ENCODE data around the gene HMX2. TPM values are rescaled to one million over a fixed set of nuclear protein-coding genes. Genes with fewer than 3 reads are reported as not detected.

HMX2 gene
- total and polyA plus RNA-seq, 2 donors (not counting 1 experiment from before 2014, with no cell fraction given): not detected

DNA sequence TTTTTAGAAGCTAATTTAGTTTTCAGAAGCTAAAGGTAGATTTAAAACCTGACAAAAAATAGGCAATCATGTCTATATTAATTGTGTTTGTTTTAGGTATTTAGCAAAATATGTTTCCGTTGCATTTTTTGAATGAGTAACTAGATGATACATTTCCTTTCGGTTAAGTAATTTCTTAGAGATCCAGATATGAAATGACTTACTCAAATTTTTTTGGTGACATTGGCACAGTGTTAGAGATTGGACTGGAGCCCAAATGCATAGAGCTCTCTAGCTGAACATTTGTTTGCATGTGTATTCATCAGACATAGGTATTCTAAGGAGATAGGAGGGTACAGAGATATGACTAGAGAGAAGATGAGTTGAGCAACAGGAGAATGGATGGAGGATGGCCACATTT is 8.1 kb downstream of the HMX2 start:
- H3K27ac ChIP-seq (ENCODE audit: insufficient read depth, low read length): no peak overlapping the region
- H3K79me2 ChIP-seq (ENCODE audit: control insufficient read depth, insufficient read depth, low read length): peaks cover 68% of the 10 kb centered on the region
- H4K20me1 ChIP-seq (ENCODE audit: control insufficient read depth, extremely low read depth, insufficient read depth, low read length): peaks cover 2% of the 10 kb centered on the region
- TF ChIP-seq, protein P1, sequence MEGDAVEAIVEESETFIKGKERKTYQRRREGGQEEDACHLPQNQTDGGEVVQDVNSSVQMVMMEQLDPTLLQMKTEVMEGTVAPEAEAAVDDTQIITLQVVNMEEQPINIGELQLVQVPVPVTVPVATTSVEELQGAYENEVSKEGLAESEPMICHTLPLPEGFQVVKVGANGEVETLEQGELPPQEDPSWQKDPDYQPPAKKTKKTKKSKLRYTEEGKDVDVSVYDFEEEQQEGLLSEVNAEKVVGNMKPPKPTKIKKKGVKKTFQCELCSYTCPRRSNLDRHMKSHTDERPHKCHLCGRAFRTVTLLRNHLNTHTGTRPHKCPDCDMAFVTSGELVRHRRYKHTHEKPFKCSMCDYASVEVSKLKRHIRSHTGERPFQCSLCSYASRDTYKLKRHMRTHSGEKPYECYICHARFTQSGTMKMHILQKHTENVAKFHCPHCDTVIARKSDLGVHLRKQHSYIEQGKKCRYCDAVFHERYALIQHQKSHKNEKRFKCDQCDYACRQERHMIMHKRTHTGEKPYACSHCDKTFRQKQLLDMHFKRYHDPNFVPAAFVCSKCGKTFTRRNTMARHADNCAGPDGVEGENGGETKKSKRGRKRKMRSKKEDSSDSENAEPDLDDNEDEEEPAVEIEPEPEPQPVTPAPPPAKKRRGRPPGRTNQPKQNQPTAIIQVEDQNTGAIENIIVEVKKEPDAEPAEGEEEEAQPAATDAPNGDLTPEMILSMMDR (conservative IDR thresholded peaks at IDR 0.05 in 1 of 2, IDR thresholded peaks at IDR 0.05 in 1 of 2; ENCODE audit: low read depth in 1 of 2, low read length in 2 of 2): no peak
- no peak for TF ChIP-seq EZH2 (IDR thresholded peaks at IDR 0.05; ENCODE audit: low read length, missing control alignments)
- peak in 1 of 2 donors; percentile 37 for DNase-seq (ENCODE audit: low read depth in 2 of 2)
- H3K9me3 ChIP-seq (ENCODE audit: control insufficient read depth, insufficient read depth, low read depth, low read length): no peaks in the 10 kb centered on the region
- H3K27me3 ChIP-seq (ENCODE audit: control insufficient read depth, insufficient read depth, low read length): peaks cover 15% of the 10 kb centered on the region
- peaks cover 4% of the 10 kb centered on the region for H3K4me1 ChIP-seq (ENCODE audit: control insufficient read depth, extremely low read depth, insufficient read depth, low read length)
- H2AFZ ChIP-seq (ENCODE audit: low read length): no peak overlapping the region
- H3K4me2 ChIP-seq (ENCODE audit: extremely low read depth, insufficient read depth, low read length): peak overlapping the region; percentile 93
- H3K36me3 ChIP-seq (ENCODE audit: control insufficient read depth, insufficient read depth, low read length): peaks cover 7% of the 10 kb centered on the region
- peak overlapping the region; percentile 69 to 94 (median 84) for H3K4me3 ChIP-seq (replicated peaks in 1 of 4; ENCODE audit: control extremely low read depth in 1 of 4, insufficient read depth in 1 of 4, low read depth in 3 of 4, low read length in 4 of 4)
- no peak overlapping the region for H3K9ac ChIP-seq (ENCODE audit: insufficient read depth, low read length)

DNA sequence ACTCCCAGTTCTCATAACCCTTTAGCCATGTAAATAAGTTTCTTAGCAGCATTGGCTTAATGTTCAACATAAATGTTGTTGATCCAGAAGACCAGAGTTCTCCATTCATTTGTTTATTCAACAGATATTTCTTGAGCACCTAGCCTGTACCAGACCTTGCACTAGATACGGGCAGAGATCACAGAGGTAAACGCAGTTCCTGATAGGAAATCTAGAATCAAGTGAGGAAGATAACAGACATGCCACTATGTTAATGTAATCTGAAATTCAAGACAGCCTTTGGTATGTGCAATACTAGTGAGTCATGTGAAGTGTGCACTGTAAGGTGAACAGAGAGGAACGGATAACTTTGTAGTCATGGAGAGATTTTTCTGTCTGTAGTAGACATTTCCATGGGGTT is 9.3 kb downstream of the HMX2 start:
- peak; percentile 40 to 76 for DNase-seq (ENCODE audit: low read depth in 2 of 2)
- H4K20me1 ChIP-seq (ENCODE audit: control insufficient read depth, extremely low read depth, insufficient read depth, low read length): peaks cover 2% of the 10 kb centered on the region
- peaks cover 4% of the 10 kb centered on the region for H3K4me1 ChIP-seq (ENCODE audit: control insufficient read depth, extremely low read depth, insufficient read depth, low read length)
- H3K4me3 ChIP-seq (replicated peaks in 1 of 4; ENCODE audit: control extremely low read depth in 1 of 4, insufficient read depth in 1 of 4, low read depth in 3 of 4, low read length in 4 of 4): peak overlapping the region in 1 of 4 experiments; percentile 17
- no peaks in the 10 kb centered on the region for H3K9me3 ChIP-seq (ENCODE audit: control insufficient read depth, insufficient read depth, low read depth, low read length)
- H2AFZ ChIP-seq (ENCODE audit: low read length): no peak overlapping the region
- H3K36me3 ChIP-seq (ENCODE audit: control insufficient read depth, insufficient read depth, low read length): peaks cover 7% of the 10 kb centered on the region
- H3K9ac ChIP-seq (ENCODE audit: insufficient read depth, low read length): no peak overlapping the region
- peaks cover 78% of the 10 kb centered on the region for H3K79me2 ChIP-seq (ENCODE audit: control insufficient read depth, insufficient read depth, low read length)
- TF ChIP-seq, protein P1 (conservative IDR thresholded peaks at IDR 0.05 in 1 of 2, IDR thresholded peaks at IDR 0.05 in 1 of 2; ENCODE audit: low read depth in 1 of 2, low read length in 2 of 2): no peak
- no peak for TF ChIP-seq EZH2 (IDR thresholded peaks at IDR 0.05; ENCODE audit: low read length, missing control alignments)
- peaks cover 4% of the 10 kb centered on the region for H3K27me3 ChIP-seq (ENCODE audit: control insufficient read depth, insufficient read depth, low read length)
- H3K27ac ChIP-seq (ENCODE audit: insufficient read depth, low read length): no peak overlapping the region
- H3K4me2 ChIP-seq (ENCODE audit: extremely low read depth, insufficient read depth, low read length): peak overlapping the region; percentile 61

DNA sequence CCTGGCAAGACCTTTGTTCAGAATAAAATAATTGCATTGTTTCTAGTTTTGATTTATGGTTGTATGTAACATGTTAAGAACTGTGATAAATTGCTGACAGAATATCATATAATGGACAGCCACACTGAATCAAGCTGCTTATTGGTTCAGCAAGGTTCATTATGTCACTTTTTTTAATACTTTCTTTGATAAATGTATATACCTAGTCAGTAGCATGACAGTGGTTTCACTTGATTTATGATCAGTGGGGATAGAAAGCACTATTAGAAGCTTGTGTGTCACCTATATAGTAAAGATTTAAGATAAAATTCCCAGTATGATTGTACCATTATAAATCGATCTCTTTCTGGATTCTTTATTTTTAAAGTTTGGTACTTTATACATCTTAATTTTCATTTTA is 10.7 kb downstream of the HMX2 start:
- H4K20me1 ChIP-seq (ENCODE audit: control insufficient read depth, extremely low read depth, insufficient read depth, low read length): peaks cover 2% of the 10 kb centered on the region
- H3K9ac ChIP-seq (ENCODE audit: insufficient read depth, low read length): no peak overlapping the region
- no peak overlapping the region for H2AFZ ChIP-seq (ENCODE audit: low read length)
- peaks cover 88% of the 10 kb centered on the region for H3K79me2 ChIP-seq (ENCODE audit: control insufficient read depth, insufficient read depth, low read length)
- H3K27ac ChIP-seq (ENCODE audit: insufficient read depth, low read length): no peak overlapping the region
- H3K4me1 ChIP-seq (ENCODE audit: control insufficient read depth, extremely low read depth, insufficient read depth, low read length): peaks cover 4% of the 10 kb centered on the region
- TF ChIP-seq, protein P1 (conservative IDR thresholded peaks at IDR 0.05 in 1 of 2, IDR thresholded peaks at IDR 0.05 in 1 of 2; ENCODE audit: low read depth in 1 of 2, low read length in 2 of 2): no peak
- TF ChIP-seq EZH2 (IDR thresholded peaks at IDR 0.05; ENCODE audit: low read length, missing control alignments): no peak
- H3K36me3 ChIP-seq (ENCODE audit: control insufficient read depth, insufficient read depth, low read length): peaks cover 10% of the 10 kb centered on the region
- H3K4me3 ChIP-seq (replicated peaks in 1 of 4; ENCODE audit: control extremely low read depth in 1 of 4, insufficient read depth in 1 of 4, low read depth in 3 of 4, low read length in 4 of 4): no peak overlapping the region
- DNase-seq (ENCODE audit: low read depth in 2 of 2): no peak
- no peaks in the 10 kb centered on the region for H3K9me3 ChIP-seq (ENCODE audit: control insufficient read depth, insufficient read depth, low read depth, low read length)
- H3K27me3 ChIP-seq (ENCODE audit: control insufficient read depth, insufficient read depth, low read length): no peaks in the 10 kb centered on the region
- peak overlapping the region; percentile 45 for H3K4me2 ChIP-seq (ENCODE audit: extremely low read depth, insufficient read depth, low read length)

Data from fibroblast of lung (primary cell).